ENCODE measurements around the gene CEP68.
A peak's percentile ranks its signal among the peaks of the same experiment; 100 is the strongest.
"Not testable (repeated sequence)": the region's sequence is repeated elsewhere in the genome, so short reads cannot be mapped to it uniquely, and the experiment has no call there.

Gene CEP68

DNA sequence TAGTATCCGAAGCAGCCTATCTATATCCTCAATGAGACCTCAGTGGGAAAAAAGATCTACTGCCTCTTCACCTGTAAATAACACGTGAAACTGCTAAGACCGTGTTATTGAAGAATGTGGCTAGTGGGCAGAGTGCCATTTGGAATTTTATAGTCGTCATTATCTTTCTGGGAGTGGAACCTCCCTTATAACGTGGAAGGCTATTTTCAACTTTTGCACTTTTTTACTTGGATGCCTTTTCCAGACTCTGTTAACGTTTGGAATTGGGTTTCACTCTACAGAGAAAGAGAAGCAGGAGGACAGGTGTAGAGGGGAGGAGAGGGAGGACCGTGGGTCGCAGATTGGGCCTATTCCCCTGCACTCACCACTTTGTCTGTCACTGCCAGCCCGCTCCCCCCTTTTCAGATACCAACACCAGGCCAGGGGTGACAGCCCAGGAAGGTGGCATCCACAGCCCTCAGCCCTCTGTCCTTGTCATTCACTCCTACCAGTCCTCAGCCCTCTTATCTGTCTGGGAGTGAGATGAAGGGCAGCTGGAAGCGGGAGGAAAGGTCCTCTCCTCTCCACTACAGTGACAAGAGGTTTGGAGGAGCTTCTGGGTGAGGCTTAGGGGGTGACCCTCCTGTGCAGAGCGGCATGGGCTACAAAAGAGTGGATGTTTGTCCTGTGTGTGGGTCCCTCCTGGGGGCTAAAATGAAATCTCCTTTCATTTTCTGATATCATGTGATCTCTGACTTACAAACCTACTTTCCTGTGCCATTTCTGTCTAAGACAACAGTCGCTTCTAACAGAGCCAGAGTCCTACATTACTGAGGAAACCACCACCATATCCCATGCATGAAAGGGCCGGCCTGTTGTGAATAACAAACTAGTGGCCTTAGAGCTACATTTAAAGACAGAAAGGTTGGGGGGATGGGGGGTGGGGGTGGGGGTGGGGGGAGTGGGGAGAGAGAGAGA, 23.9 kb upstream of the CEP68 start:
- no peak for DNase-seq

DNA sequence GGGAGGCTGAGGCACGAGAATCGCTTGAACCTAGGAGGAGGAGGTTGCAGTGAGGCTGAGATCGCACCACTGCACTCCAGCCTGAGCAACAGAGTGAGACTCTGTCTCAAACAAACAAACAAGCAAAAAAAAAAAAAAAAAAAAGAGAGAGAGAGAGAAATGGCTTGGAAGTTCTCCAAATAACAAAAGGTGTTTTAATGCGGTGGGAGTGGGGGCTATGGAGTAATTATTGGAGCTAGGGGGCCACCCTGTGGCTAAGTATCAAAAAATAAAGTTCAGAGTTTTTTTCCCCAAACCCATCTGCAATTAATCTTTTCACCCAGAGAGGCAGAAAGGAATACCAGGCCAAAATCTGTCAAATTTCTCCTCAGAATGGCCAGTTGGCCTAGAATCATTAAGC, 23.0 kb upstream of the CEP68 start:
- no peak for DNase-seq

DNA sequence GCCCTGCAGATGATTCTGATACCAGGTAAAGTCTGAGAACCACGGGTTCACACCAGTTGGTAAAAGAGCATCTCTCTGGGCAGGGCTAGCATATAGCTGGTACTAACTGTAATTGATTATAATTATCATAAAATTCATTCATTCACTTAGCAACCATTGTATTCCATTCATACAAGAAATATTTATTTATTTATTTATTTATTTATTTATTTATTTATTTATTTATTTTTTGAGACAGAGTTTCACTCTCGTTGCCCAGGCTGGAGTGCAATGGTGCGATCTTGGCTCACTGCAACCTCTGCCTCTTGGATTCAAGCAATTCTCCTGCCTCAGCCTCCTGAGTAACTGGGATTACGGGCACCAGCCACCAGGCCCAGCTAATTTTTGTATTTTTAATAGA, 22.5 kb upstream of the CEP68 start:
- not testable (repeated sequence) for DNase-seq

DNA sequence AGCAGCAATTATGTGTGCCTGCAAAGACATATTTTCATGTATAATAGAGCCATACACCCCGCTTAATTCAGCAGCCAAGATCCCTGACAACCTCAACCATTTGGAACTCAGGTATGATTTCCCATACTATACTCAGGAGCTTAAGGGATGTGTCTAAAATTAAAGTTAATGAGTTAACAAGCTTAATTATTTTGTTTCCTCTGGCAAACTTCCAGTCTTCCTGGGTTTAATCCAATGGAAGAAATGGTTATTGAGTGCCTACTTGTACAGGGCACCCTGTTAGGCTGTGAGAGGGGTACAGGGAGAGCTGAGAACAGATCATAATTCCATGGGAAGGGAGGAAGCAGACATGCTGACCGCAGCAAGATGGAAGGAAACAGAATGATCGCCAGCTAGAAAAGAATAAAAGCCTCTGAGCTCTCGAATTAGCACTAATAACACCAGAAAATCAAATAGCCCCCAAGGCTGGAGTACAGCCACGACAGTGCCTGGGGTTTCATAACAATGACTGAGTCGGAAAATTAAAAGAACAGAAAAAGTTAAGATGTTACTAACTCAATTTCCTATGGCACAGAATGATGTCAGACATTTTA, 20.8 kb upstream of the CEP68 start:
- DNase-seq: no peak

DNA sequence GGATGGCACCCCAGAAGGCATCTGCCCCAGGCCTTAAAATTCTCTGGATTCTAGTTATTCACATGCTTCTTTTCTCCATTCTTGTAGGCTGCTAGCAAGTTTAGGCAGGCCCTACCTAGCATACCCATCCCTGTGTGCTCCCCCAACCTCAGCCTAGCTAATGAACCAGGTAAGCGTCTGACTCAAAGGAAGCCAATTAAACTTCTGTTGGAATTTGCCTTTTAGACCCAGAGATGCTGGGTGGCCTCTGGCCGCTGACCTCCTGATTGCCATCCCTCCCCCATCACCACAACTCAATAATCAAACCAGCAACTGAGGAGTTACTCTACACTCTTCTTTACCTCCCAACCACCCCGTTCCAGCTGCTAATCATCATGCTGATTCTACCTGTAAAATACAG, 19.0 kb upstream of the CEP68 start:
- DNase-seq: no peak

DNA sequence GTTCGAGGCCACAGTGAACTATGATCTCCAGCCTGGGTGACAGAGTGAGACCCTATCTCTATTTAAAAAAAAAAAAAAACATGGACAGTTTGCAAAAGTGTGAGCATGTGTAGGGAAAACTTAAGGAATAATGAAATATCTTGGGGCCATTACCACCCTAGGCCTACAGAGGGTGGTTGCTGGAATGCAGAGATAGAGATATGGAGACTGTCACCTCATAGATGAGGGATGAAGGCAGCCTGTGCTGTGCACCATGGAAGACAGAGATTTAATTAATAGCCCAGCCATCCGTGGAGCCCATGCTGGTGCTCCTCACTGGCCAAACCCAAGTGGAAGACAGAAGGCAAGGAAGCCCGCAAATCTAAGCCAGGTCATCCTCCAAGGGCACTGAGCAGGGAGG, 16.6 kb upstream of the CEP68 start:
- DNase-seq: no peak

DNA sequence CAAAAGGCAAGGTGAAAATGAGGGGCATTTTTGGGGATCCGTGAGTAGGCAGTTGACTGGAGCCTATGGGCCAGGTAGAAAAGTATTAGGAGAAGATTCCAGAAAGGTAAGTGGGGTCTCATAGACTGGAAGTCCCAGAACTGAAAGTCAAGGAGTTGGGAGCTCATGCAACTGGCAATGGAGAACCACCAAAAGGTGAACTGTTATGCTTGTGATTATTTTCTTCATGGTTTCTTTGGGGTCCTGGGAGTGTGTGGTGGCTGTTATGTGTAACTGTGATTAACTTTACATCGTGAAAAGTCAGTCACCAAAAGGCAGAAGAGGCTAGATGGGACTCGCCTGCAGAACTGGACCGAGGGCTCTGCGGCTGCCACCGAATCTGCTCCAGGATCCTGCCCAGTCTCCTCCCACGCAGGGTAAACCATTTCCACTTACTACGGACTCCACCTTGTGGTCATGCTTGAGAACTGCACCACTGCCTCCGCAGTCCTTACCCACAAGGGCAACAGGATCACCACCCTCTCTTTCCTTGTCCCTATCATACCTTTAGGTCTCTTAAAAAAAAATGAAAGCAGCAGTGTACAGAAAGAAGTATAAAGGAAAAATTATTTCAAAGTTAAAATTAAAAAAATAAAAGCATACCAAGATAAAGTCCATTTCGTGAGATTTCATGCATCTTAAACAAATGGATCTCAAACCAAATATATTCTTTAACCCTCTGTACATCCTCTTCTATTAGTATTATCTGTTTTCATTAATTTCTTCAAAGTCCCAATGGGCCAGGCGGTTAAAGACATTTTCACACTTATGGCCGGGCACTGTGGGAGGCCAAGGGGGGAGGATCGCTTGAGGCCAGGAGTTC, 15.6 kb upstream of the CEP68 start:
- DNase-seq: peak; percentile 76

DNA sequence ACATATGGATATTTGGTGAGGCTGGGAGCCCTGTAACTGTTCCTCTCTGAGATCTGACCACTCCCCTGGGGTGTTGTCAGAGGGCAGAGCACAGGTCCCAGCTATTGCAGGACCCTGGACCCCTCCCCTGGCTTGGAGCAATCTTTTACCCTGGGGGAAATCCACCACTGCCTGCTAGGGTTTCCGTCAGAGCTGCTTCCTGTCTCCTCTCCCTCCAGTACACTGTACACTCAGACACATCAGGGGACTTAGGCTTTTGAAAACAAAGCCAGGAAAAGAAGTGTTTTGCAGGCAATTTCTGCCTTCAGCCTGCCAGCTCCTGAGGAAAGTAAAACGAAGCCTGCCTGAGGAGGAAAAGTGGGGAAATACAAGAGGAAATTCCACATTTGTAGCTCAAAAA, 13.2 kb upstream of the CEP68 start:
- DNase-seq: no peak

DNA sequence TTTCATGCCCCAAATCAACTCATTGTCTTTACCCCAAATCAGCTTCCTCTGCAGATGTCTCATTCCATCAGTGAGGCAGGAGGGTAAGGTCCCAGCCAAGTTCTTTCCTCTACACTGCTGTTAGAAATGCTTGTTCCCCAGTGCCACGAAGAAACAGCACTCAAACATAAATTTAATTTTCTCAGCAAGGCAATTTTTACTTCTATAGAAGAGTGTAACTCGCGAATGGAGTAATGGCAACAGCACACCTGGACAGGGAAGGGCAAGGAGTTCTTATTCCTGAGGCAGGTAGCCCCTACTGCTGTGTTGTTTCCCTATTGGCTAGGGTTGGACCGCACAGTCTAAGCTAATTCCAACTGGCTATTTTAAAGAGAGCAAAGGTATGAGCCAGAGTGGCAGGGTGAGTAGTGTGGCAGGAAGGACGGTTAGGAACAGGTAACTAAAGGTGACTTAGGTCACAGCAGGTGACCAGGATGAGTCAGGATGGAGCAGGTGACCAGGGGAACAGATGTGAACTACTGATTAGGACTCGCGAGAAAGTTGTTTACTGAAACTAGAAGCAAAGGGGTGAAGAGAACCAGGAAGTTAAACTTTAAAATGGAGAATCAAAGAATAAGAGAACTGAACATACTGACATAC, 12.0 kb upstream of the CEP68 start:
- no peak for DNase-seq

DNA sequence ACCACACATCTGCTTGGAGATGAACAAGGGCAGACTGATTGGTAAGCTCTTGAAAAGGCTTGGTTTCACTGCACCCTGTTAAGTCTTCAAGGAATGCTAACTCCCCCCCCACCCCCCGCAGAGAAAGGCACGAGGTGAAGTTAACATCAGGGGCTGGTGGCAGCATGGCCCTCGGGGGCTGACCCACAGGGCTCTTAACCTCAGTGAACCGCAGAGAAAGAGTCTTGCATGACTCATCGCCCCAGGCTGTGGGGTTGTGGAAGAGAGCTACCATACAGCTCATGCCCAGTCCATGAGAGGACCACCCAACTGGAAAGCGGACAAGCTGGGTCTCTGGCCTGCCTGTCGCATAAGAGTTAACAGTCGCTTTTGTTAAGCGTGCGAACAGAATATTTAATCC, 10.6 kb upstream of the CEP68 start:
- DNase-seq: no peak

DNA sequence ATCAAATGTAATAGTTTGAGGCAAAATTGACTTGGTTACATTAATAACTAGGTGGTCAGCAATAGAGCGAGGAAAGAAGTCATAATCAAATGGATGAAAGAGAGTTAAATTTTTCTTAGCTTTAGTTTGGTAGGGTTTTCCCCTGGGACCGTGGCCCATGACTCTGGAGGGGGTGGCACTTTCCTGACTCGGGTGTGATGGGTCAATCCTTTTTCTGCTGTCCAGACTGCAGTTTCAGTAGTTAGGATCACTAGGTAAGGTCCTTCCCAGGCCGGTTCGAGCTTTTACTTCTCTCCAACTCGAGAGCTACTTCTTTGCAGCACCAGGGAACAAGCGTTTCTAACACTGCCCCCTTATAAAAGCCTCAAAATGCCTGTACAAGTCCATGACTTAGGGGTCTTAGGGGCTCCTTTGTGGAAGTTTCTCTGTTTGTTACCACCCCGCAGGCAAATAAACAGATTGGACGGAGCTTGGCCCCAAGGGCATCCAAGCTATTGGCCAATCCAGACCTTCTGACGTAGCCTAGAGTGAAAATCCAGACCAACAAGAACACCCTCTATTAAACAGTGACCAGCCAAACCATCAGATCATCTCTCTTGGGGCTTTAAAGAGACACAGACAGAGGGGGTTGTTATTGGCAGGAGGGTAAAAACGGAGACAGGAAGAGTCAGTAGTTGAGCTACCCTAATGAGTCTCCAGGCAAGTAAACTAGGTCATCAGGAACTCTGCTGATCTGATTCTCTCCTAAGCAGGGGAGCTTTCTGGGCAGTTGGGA, 9.4 kb upstream of the CEP68 start:
- DNase-seq: no peak

DNA sequence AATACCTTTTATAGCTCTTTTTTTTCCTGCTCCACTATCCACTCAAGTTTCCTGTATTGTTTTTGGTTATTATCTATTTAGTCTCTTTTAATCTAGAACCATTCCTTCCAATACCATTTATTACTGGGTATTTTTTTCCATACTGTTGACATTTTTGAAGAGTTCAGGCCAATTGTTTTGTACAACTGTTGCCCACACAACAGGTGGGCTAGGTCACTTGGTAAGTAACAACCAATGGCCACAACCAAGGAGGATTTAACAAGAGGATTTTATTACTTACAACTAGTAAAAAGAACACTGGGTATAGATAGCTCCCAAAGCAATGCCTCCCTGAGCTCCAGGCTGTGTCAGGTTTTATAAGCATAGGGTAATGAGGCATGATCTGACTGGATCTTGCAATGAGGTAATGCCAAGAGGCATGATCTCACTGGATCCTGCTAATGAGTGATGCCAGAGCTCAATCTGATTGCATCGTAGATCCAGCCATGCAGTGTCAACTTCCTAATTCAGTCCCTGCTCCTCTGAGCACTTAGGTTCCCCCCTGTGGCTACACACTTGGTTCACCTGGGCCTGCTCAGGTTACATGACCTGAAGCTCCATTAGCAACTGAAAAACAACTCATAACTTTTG, 7.1 kb upstream of the CEP68 start:
- no peak for DNase-seq

DNA sequence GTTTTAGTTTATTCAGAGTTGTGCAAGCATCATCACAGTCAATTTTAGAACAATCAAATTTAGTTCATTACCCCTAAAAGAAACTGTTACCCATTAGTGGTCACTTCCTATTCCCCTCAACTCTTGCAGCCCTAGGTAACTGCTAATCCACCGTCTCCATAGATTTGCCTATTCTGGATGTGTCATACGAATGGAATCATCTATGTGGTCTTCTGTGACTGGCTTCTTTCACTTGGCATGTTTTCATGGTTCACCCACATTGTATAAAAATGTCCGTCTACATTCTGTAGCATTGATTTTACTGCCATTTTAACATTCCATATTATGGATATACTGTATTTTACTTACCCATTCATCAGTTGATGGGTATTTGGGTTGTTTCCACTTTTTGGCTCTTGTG, 5.3 kb upstream of the CEP68 start:
- no peak for DNase-seq

DNA sequence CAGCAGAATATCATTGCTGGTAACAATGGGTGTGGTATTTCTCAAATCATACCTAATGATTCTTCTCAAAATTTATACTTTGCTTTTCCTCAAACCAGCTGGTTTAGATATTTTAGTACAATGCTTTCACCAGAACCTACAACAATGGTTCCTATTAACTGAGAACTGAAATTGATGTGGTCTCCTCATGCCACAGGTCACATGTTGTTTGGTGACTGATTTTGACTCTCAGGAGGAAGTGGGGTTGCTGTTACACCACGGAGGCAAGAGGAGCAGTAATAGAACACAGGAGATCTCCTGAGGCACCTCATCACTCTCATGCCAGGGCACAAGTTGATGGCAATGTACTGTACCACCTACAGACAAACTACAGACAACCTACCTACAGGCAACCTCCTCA, 3.0 kb upstream of the CEP68 start:
- no peak for DNase-seq

DNA sequence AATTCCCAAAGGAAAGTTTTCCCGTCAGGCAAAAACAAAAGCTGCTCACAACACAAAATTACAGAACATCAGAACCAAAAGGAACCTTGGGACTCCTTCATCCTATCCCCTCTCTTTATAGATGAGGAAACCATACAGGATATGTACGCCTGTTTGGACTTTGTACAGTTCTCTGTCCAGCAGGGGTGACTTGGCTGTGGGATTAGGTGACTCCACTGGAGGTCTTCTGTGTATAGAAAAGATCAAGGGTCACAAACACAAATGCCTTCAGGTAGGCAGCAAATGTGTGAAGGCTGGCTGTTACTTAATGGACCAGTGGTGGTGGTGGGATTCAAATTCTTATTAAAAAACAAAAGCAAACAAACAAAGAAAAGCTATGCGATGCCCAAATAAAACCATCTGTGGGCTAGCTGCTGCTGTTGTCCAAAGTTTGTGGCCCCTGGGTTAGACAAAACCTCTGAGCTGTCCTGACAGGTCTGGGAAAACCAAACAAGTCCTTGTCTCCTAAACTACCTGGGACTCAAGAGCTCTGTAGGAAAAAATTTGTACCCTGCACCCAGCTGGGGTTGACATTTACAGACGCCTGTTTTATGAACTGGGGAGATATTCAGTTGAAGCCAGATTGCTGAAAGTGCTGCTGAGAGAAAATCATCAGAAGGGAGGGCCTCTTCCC, 1.3 kb upstream of the CEP68 start:
- no peak for DNase-seq

DNA sequence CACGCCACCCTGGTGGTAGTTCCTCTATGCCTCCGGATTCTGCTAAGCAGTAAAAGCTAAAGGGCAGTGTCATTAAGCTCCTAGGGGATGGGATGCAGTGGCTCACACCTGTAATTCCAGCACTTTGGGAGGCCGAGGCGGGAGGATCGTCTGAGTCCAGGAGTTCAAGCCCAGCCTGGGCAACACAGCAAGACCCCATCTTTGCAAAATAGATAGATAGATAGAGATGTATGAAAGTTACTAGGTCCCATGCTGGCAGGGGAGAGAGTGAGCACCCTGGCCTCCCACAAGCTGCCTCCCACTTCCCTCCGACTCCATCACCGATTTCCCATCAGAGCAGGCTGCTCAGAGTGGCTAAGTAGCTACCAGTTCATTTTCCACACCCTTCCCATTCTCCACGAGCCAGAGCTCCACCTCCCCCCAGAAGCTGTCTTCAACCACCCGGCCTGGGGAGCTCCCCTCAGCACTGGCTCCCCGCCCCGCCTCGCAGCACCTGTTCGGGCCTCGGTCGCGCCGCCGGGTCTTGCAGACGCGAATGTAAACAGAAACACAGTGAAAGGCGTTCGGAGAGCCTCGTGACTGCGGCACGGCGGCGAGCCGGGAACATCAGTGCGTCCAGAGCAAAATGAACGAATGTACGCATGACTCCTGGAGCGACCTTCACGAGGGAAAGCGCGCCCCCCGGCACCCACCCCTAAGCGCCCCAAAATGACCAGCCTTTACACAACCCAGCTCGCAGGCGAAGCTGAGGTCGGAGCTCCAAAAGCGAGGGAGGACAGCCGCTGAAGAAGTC, 598 bp upstream of the CEP68 start:
- no peak for DNase-seq

DNA sequence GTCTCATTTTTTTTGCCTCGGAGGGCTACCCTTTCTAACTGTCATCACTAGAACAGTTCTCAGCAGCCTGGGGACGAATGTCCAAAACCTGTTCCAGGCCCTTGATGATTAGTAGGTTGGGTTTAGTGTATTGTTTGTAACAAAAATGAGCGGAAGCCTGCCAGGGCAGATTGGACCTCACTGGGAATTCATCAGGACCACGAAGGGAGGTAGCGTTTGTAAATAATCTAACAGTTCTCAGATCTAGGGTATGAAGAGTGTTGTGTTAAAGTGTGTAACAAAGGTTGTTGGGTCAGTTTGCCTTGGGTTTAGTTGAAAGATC, 799 bp downstream of the CEP68 start:
- no peak for DNase-seq

DNA sequence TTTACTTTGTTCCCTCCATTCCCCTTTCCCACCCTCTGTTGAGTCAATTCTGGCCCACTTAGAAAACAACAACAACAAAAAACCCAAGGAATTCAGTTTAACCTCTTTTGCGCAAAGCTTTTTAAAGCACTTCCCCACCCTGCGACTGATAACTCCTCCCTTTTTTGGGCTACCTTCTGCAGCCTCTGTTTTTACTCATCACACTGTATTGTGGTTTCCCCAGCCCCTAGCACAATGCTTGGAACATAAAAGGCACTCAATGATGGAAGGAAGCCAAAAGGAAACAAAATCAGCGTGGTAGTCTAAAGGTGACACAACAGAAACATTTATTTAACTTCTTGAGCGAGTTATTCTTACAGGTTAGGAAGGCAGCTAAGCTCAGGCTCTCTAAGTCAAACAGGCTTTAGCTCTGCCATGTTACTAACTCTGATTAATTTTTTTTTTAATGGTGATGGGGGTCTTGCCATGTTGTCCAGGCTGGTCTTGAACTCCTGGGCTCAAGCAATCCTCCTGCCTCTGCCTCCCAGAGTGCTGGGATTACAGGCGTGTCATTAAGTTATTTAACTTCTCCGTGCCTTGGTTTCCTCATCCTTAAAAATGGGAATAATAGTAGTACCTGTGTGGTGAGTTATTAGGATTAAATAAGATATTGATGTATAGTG, 1.3 kb downstream of the CEP68 start:
- DNase-seq: peak; percentile 54

DNA sequence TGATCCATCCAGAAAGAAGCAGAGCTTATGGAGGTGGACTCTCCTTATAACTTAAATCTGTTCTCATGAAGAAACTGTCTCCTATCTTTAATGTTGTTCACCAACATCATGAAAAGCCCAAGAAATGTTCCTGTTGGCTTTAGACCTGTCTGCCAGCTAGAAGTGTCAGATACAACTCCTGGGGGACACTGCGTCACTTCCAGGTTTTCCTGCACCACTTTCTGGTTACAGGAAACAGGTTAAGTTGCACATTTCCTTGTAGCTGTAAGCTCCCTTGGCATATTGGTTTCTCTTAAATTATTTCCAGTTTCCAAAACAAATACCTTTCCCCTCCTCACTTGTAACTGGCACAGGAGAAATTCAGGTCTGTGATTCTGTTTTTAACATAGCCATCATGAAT, 2.9 kb downstream of the CEP68 start:
- DNase-seq: no peak
